Skeletal muscle tissue (tissue), 4 donors: ENCODE results near the gene PXK. TPM values are rescaled to one million over a fixed set of nuclear protein-coding genes. Genes with fewer than 3 reads are reported as not detected.

ENCODE experiments used
- H3K27ac ChIP-seq: one replicate; pipeline ENCODE4 v1.7.0; 2013; ENCODE audit warnings: mild to moderate bottlenecking, low read depth, low read length, inconsistent platforms
- H3K27me3 ChIP-seq, 3 donors: one replicate each; pipeline ENCODE4 v1.7.0; 2013; ENCODE audit warnings: low read length in 3 of 3; ENCODE audit not compliant: control insufficient read depth in 3 of 3, insufficient read depth in 3 of 3
- H3K36me3 ChIP-seq, 3 donors: one replicate each; pipeline ENCODE4 v1.7.0; 2013; ENCODE audit warnings: low read length in 3 of 3; ENCODE audit not compliant: control insufficient read depth in 3 of 3, insufficient read depth in 3 of 3
- H3K4me1 ChIP-seq, 3 donors: one replicate each; pipeline ENCODE4 v1.7.0; 2013; ENCODE audit warnings: low read length in 3 of 3, mild to moderate bottlenecking in 3 of 3; ENCODE audit not compliant: control insufficient read depth in 3 of 3, insufficient read depth in 3 of 3
- H3K4me3 ChIP-seq, 3 donors: one replicate each; pipeline ENCODE4 v1.7.0; 2013; ENCODE audit warnings: low read length in 3 of 3
- H3K9ac ChIP-seq, 3 donors: one replicate each; pipeline ENCODE4 v1.7.0; 2013; ENCODE audit warnings: low read length in 3 of 3, mild to moderate bottlenecking in 3 of 3, moderate library complexity in 2 of 3, low read depth in 1 of 3
- H3K9me3 ChIP-seq, 3 donors: one replicate each; pipeline ENCODE4 v1.7.0; 2013; ENCODE audit warnings: low read length in 3 of 3; ENCODE audit not compliant: control insufficient read depth in 3 of 3
- total RNA-seq: library from RNA; depleted of rRNA; stranded (reverse); fragments of >200 nt; gene quantifications from one replicate; pipeline ENCODE4 v1.2.3, GENCODE V29; 2014
- donor health status: Osteomylitis.

The PXK gene
- total RNA-seq, 1 donor from 2014 or later: 16.2 TPM

DNA sequence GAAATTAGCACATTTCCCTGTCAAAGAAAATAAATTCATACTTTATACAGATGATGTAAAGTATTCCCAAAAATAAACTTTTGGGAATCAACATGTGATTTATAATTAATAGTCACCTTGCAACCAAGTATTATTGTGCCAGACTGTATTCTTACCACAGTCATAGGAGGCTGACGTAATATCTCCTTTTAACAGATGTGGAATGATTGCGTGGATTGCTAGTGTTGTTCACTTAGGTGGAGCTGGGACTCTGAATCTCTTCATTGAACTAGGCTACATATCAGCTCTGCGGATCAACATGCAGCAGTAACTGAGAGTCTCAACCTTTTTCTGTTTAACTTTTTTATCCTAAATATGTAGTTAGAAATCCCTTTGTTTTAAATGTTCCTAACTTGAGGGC, 37.2 kb downstream of the PXK start:
- H3K27ac ChIP-seq: no peak overlapping the region
- no peak overlapping the region for H3K9ac ChIP-seq
- peaks cover 0 to 5% (median 4%) of the 10 kb centered on the region in 3 donors for H3K36me3 ChIP-seq
- H3K27me3 ChIP-seq: no peaks in the 10 kb centered on the region
- H3K9me3 ChIP-seq: no peaks in the 10 kb centered on the region
- no peak overlapping the region for H3K4me3 ChIP-seq
- H3K4me1 ChIP-seq: no peaks in the 10 kb centered on the region

DNA sequence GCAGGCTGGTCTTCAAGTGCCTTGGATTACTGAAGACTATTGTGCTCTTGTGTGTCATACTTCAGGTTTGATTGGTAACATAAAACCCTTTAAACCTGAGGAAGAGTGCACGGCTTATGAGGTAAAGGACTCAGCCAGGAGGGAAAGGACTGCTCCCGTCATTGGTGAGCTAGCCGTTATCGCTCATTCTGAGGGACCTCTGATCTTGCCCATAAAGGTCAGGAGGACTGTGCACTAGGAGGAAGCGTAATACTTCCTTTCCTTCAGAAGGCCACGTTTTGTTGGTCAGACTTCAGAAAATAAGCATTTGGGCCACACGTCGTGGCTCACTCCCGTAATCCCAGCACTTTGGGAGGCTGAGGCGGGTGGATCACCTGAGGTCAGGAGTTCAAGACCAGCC, 37.7 kb downstream of the PXK start:
- Histone ChIP-seq H3K36me3 (peaks cover 0 to 5% (median 4%) of the 10 kb centered on the region in 3 donors), H3K4me3 (no peak overlapping the region), H3K9ac (no peak overlapping the region), H3K27me3 (no peaks in the 10 kb centered on the region), H3K27ac (no peak overlapping the region), H3K4me1 (no peaks in the 10 kb centered on the region), H3K9me3 (no peaks in the 10 kb centered on the region)

DNA sequence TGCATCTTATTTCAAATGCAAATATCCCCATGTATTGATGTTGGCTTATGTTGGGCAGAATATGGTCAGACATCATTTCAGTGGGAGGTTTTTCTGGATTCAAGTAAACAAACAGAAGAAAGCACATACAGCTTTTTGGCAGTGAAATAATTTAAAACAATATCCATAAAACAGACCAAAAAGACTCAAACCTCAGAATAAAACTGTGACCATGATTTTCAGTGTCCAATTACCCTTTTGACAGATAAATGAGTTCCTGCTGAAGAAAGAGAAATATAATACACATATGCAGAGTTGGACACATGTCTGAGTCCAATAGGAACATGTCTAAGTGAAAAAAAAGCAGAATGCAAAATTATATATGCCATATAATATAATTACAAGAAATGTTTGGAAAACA, 39.1 kb downstream of the PXK start:
- Histone ChIP-seq H3K4me1 (no peaks in the 10 kb centered on the region), H3K9me3 (no peaks in the 10 kb centered on the region), H3K36me3 (peaks cover 0 to 5% (median 4%) of the 10 kb centered on the region in 3 donors), H3K4me3 (no peak overlapping the region), H3K27ac (no peak overlapping the region), H3K9ac (no peak overlapping the region), H3K27me3 (no peaks in the 10 kb centered on the region)

DNA sequence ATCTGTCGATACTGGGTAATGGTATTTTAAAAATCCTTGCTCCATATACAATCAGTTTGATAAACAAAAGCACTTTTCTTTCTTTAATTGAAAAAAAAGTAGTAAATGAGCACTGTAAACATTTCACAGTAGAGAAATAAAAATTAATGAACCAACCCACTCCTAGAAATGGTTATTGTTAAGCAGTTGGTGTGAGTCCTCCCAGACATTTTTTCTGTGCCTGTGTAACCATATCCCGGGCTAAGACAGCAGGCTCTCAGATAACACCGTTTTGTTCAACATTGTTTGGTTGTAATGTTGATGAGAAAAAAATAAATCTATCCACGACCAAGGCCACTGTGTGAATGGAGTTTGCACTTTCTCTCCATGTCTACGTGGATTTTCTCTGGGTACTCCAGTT, 42.6 kb downstream of the PXK start:
- H3K36me3 ChIP-seq: peaks cover 0 to 2% (median 0%) of the 10 kb centered on the region in 3 donors
- H3K9me3 ChIP-seq: no peaks in the 10 kb centered on the region
- H3K4me1 ChIP-seq: no peaks in the 10 kb centered on the region
- no peak overlapping the region for H3K4me3 ChIP-seq
- no peak overlapping the region for H3K27ac ChIP-seq
- no peak overlapping the region for H3K9ac ChIP-seq
- no peaks in the 10 kb centered on the region for H3K27me3 ChIP-seq

DNA sequence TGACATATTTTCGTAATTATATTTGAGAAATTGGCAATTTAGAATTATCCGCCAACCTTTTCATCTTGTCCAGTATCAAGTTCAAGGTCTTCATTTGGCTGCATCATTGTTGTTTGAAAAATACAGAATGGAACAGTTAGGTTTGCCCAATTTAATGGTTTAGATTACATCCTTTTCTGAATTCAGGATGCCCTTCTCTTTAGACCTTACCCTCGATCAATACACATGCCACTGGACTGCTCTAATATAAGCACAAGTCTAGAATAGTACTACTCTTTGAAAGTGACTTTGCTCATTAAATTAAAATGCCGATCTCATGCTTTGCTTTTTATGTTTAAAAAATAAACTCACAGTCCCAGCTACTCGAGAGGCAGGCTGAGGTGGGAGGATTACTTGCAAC, 44.5 kb downstream of the PXK start:
- H3K4me1 ChIP-seq: no peaks in the 10 kb centered on the region
- H3K4me3 ChIP-seq: no peak overlapping the region
- H3K36me3 ChIP-seq: no peaks in the 10 kb centered on the region
- H3K9me3 ChIP-seq: no peaks in the 10 kb centered on the region
- no peak overlapping the region for H3K9ac ChIP-seq
- no peaks in the 10 kb centered on the region for H3K27me3 ChIP-seq
- H3K27ac ChIP-seq: no peak overlapping the region

DNA sequence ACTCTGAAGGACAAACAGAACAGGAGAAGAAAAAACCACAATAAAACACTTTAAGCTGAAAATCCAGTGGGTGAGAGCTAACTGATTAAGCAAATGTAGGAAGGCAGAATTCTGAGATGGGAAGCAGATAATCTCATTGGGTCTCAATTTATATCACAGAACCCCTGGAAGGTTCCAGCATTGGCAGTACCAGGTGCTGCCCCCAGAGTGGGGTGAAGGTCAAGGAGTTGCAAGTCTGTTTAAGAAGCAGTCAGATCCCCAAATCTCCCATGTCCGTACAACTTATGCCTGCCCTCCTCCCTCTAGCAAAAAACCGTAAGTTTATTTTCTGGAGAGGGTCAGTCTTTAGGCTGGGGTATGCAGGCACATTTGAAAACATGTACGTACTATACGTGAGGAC, 45.1 kb downstream of the PXK start:
- no peak overlapping the region for H3K9ac ChIP-seq
- H3K27me3 ChIP-seq: no peaks in the 10 kb centered on the region
- H3K4me3 ChIP-seq: no peak overlapping the region
- H3K4me1 ChIP-seq: no peaks in the 10 kb centered on the region
- H3K27ac ChIP-seq: no peak overlapping the region
- peaks cover 0 to 5% (median 0%) of the 10 kb centered on the region in 3 donors for H3K36me3 ChIP-seq
- H3K9me3 ChIP-seq: no peaks in the 10 kb centered on the region

DNA sequence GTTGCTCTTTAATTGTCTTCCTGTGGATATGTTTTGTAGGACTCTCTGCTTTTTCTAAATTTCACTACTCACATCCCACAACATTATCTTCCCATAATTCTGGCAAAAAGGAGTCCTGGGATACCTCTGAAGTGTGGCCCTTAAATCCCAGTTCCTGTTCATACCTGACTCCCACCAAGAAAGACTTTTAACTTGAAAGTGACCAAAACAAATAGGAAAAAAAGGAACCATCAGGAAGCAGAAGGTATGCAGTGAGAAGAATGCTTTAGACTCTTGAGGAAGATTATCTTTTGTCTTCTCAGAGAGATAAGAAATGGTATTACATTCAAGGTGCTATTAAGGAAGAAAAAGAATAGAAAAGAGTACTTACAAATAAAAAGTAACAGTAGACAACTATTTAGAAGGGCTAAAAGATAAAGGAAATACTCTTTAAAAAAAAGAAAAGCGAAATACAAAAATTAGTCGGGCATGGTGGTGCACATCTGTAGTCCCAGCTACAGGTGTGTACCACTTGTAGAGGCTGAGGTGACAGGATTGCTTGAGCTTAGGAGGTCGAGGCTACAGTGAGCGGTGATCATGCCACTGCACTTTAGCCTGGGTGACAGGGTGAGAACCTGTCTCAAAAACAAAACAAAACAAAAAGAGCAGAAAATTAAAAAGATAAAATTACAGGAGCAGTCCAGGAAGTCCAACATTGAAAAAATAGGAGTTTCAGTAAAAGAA, 46.8 kb downstream of the PXK start:
- Histone ChIP-seq H3K4me3 (no peak overlapping the region), H3K9ac (no peak overlapping the region), H3K4me1 (peaks cover 0 to 8% (median 6%) of the 10 kb centered on the region in 3 donors), H3K36me3 (peaks cover 0 to 6% (median 0%) of the 10 kb centered on the region in 3 donors), H3K27me3 (no peaks in the 10 kb centered on the region), H3K27ac (no peak overlapping the region), H3K9me3 (no peaks in the 10 kb centered on the region)

DNA sequence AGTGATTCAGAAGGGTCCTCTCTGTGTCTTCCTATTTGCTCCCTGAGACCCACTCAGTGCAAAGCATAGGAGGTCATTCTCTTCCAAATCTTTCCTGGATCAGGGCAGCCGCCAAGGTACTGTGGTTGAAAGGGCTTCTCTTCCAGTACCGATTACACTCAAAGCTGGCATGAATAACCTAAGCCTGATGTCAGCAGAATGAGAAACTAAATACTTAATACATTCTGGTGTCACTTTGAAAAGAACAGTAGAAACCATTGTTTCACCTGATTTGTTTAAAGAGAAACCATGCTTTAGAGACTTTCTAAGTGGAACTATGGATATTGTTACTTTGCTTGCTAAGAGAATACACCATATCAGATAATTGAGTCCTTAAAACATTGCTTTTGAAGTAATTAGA, 50.8 kb downstream of the PXK start:
- no peak overlapping the region for H3K9ac ChIP-seq
- no peak overlapping the region for H3K27ac ChIP-seq
- H3K36me3 ChIP-seq: peaks cover 0 to 6% (median 2%) of the 10 kb centered on the region in 3 donors
- H3K27me3 ChIP-seq: no peaks in the 10 kb centered on the region
- H3K4me1 ChIP-seq: peaks cover 12 to 23% (median 22%) of the 10 kb centered on the region in 3 donors
- no peak overlapping the region for H3K4me3 ChIP-seq
- H3K9me3 ChIP-seq: no peaks in the 10 kb centered on the region

DNA sequence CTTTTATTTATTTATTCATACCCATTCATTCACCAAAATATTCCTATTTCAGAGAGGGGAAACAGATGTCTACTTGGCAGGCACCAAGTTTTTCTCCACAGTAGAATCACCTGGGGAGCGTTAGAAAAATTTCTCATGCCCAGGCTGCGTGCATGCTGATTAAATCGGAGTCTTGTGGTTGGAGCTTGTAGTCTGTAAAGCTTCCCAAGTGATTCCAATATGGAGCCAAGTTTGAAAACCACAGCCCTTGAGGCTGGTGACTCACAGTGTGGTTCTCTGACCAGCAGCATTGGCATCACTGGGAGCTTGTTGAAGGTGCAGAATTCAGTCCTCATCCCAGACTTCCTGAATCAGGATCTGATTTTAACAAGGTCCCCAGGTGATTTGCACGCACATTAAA, 51.2 kb downstream of the PXK start:
- Histone ChIP-seq H3K4me1 (peaks cover 12 to 27% (median 25%) of the 10 kb centered on the region in 3 donors), H3K9ac (no peak overlapping the region), H3K36me3 (peaks cover 0 to 6% (median 2%) of the 10 kb centered on the region in 3 donors), H3K27me3 (no peaks in the 10 kb centered on the region), H3K9me3 (no peaks in the 10 kb centered on the region), H3K27ac (no peak overlapping the region), H3K4me3 (no peak overlapping the region)

DNA sequence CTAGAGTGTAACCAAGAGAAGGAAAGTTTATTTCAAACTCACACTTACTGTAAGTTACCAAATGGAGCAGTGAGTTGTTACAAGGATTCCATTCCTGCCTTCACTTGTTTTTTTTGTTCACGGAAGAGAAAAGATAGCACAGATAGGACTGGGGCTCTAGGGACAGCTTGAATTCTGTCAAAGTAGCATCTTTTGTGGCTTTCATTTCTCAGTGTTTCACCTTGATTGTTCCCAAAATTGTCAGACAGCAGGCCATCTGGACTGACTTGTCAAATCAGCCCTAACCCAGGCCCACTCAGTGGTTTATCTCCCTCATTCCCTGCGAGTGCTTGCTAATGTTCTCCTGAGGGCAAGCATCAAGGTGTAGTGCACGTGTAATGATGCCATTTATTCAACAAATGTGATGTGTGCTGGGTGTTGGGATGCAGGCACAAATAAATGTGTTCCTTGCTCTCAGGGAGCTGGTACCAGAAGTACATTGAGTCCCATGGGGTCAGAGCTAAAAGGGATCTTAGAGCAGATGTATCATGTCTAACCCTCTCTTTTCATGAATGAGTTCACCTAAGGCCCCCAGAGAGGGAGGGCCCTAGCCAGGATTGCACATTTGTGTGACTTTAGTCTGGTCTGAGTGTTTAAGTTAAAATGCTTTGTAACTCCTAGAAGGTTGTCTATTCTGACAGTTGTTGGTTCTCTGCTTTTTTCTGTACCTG, 51.8 kb downstream of the PXK start:
- Histone ChIP-seq H3K9ac (no peak overlapping the region), H3K27ac (no peak overlapping the region), H3K9me3 (no peaks in the 10 kb centered on the region), H3K4me3 (no peak overlapping the region), H3K36me3 (peaks cover 0 to 6% (median 2%) of the 10 kb centered on the region in 3 donors), H3K27me3 (no peaks in the 10 kb centered on the region), H3K4me1 (peaks cover 12 to 27% (median 27%) of the 10 kb centered on the region in 3 donors)
